Nephron progenitor cell (in vitro differentiated cells): Measurements from ENCODE around the gene CBX1.

ENCODE experiments used
- DNase-seq: peaks from one replicate; pipeline ENCODE4 v3.0.0; 2021
- H3K27ac Mint-ChIP-seq: 2 replicates; pipeline ENCODE4 v1.8.0; 2021; ENCODE audit warnings: mild to moderate bottlenecking, moderate library complexity, mixed read lengths
- H3K27me3 Mint-ChIP-seq: 2 replicates; pipeline ENCODE4 v1.8.0; 2021; ENCODE audit warnings: mild to moderate bottlenecking, low read depth, mixed read lengths; ENCODE audit not compliant: poor library complexity
- H3K36me3 Mint-ChIP-seq: 2 replicates; pipeline ENCODE4 v1.8.0; 2021; ENCODE audit warnings: low read depth, mixed read lengths
- H3K4me1 Mint-ChIP-seq: 2 replicates; pipeline ENCODE4 v1.8.0; 2021; ENCODE audit warnings: mixed read lengths
- H3K4me3 Mint-ChIP-seq: 2 replicates; pipeline ENCODE4 v1.8.0; 2021; ENCODE audit warnings: mild to moderate bottlenecking, moderate library complexity, mixed read lengths
- H3K9me3 Mint-ChIP-seq: 2 replicates; pipeline ENCODE4 v1.8.0; 2021; ENCODE audit warnings: mild to moderate bottlenecking, moderate library complexity, mixed read lengths
- CTCF ChIP-seq: fragments of 200-600 bp; sonication (generic); IDR thresholded peaks from 2 replicates; pipeline ENCODE4 v1.5.0; 2021; ENCODE audit warnings: antibody characterized with exemption

CBX1 gene

GRCh38 chr17:48128400-48128799 lies 27.1 kb upstream of the CBX1 start:
- H3K36me3 Mint-ChIP-seq, result peaks cover 8% of the 10 kb centered on the region
- DNase-seq, result no peak
- no peak overlapping the region for H3K27ac Mint-ChIP-seq
- peaks cover 62% of the 10 kb centered on the region for H3K4me1 Mint-ChIP-seq
- TF ChIP-seq CTCF, result no peak
- no peaks in the 10 kb centered on the region for H3K9me3 Mint-ChIP-seq
- no peak overlapping the region for H3K4me3 Mint-ChIP-seq
- H3K27me3 Mint-ChIP-seq, result peaks cover 3% of the 10 kb centered on the region

GRCh38 chr17:48127371-48128051 lies 26.2 kb upstream of the CBX1 start:
- Mint-ChIP-seq H3K4me3 (no peak overlapping the region), H3K4me1 (peaks cover 71% of the 10 kb centered on the region), H3K9me3 (no peaks in the 10 kb centered on the region), H3K27ac (no peak overlapping the region), H3K36me3 (peaks cover 8% of the 10 kb centered on the region), H3K27me3 (peaks cover 3% of the 10 kb centered on the region)
- no peak for TF ChIP-seq CTCF
- no peak for DNase-seq

GRCh38 chr17:48126532-48126850 lies 25.2 kb upstream of the CBX1 start:
- Mint-ChIP-seq H3K9me3 (no peaks in the 10 kb centered on the region), H3K27ac (no peak overlapping the region), H3K36me3 (peaks cover 10% of the 10 kb centered on the region), H3K4me3 (no peak overlapping the region), H3K27me3 (peaks cover 3% of the 10 kb centered on the region), H3K4me1 (peaks cover 81% of the 10 kb centered on the region)
- no peak for TF ChIP-seq CTCF
- DNase-seq, result no peak

- Mint-ChIP-seq H3K4me3 (no peak overlapping the region), H3K27me3 (no peaks in the 10 kb centered on the region), H3K36me3 (peaks cover 15% of the 10 kb centered on the region), H3K27ac (peak overlapping the region; percentile 89), H3K4me1 (peaks cover 81% of the 10 kb centered on the region), H3K9me3 (no peaks in the 10 kb centered on the region)
- no peak for DNase-seq
- TF ChIP-seq CTCF, result no peak
Observed at GRCh38 chr17:48125829-48126531, 24.7 kb upstream of the CBX1 start.

- H3K9me3 Mint-ChIP-seq, result no peaks in the 10 kb centered on the region
- peaks cover 28% of the 10 kb centered on the region for H3K36me3 Mint-ChIP-seq
- H3K4me1 Mint-ChIP-seq, result peaks cover 73% of the 10 kb centered on the region
- no peak for DNase-seq
- no peak overlapping the region for H3K4me3 Mint-ChIP-seq
- no peak for TF ChIP-seq CTCF
- H3K27me3 Mint-ChIP-seq, result no peaks in the 10 kb centered on the region
- no peak overlapping the region for H3K27ac Mint-ChIP-seq
Observed at GRCh38 chr17:48123776-48124388, 22.6 kb upstream of the CBX1 start.
